ENCODE measurements around the gene APOC3.
"Not testable (repeated sequence)": the region's sequence is repeated elsewhere in the genome, so short reads cannot be mapped to it uniquely, and the experiment has no call there.

Gene APOC3

GRCh38 chr11:116793772-116794097, 36.0 kb upstream of the APOC3 start:
- no peak overlapping the region for H3K27ac ChIP-seq
- no peak for TF ChIP-seq CTCF (IDR thresholded peaks at IDR 0.05)
- H3K4me3 ChIP-seq = no peak overlapping the region
- no peak for DNase-seq (ENCODE audit: low spot score)

GRCh38 chr11:116794851-116795250, 34.9 kb upstream of the APOC3 start:
- no peak for DNase-seq (ENCODE audit: low spot score)
- TF ChIP-seq CTCF (IDR thresholded peaks at IDR 0.05) = no peak
- Histone ChIP-seq H3K27ac (no peak overlapping the region), H3K4me3 (no peak overlapping the region)

GRCh38 chr11:116796548-116796947, 33.2 kb upstream of the APOC3 start:
- Histone ChIP-seq H3K27ac (no peak overlapping the region), H3K4me3 (no peak overlapping the region)
- no peak for TF ChIP-seq CTCF (IDR thresholded peaks at IDR 0.05)
- no peak for DNase-seq (ENCODE audit: low spot score)

- Histone ChIP-seq H3K27ac (no peak overlapping the region), H3K4me3 (no peak overlapping the region)
- no peak for DNase-seq (ENCODE audit: low spot score)
- no peak for TF ChIP-seq CTCF (IDR thresholded peaks at IDR 0.05)
Observed at GRCh38 chr11:116797816-116798215, 31.9 kb upstream of the APOC3 start.

GRCh38 chr11:116798368-116798767, 31.3 kb upstream of the APOC3 start:
- Histone ChIP-seq H3K4me3 (no peak overlapping the region), H3K27ac (no peak overlapping the region)
- no peak for DNase-seq (ENCODE audit: low spot score)
- no peak for TF ChIP-seq CTCF (IDR thresholded peaks at IDR 0.05)

- Histone ChIP-seq H3K4me3 (no peak overlapping the region), H3K27ac (no peak overlapping the region)
- TF ChIP-seq CTCF (IDR thresholded peaks at IDR 0.05) = no peak
- no peak for DNase-seq (ENCODE audit: low spot score)
Observed at GRCh38 chr11:116800610-116801009, 29.1 kb upstream of the APOC3 start.

- not testable (repeated sequence) for DNase-seq (ENCODE audit: low spot score); H3K27ac ChIP-seq; H3K4me3 ChIP-seq
Observed at GRCh38 chr11:116801662-116802061, 28.0 kb upstream of the APOC3 start.

GRCh38 chr11:116804001-116804400, 25.7 kb upstream of the APOC3 start:
- Histone ChIP-seq H3K27ac (no peak overlapping the region), H3K4me3 (no peak overlapping the region)
- DNase-seq (ENCODE audit: low spot score) = no peak

More at GRCh38 chr11:116804001-116804400, 25.7 kb upstream of the APOC3 start:
- TF ChIP-seq CTCF (IDR thresholded peaks at IDR 0.05) = no peak
